ENCODE measurements around the gene DCTN3.
"Not testable (repeated sequence)": the region's sequence is repeated elsewhere in the genome, so short reads cannot be mapped to it uniquely, and the experiment has no call there.

DCTN3 gene

GRCh38 chr9:34646211-34647083 lies 26.2 kb upstream of the DCTN3 start, which contains the start of gene GALT:
Gene GALT (plus strand): TSS chr9:34646675. CDS start chr9:34646705, 30 bp downstream.
- DNase-seq: peak; percentile 98

- DNase-seq: no peak
Measured at GRCh38 chr9:34644766-34645314, 24.5 kb upstream of the DCTN3 start.

GRCh38 chr9:34642679-34643078 lies 22.4 kb upstream of the DCTN3 start:
- DNase-seq: no peak

GRCh38 chr9:34639322-34639721 lies 19.0 kb upstream of the DCTN3 start:
- not testable (repeated sequence) for DNase-seq

GRCh38 chr9:34638138-34638445 lies 17.8 kb upstream of the DCTN3 start:
- DNase-seq: no peak

- peak; percentile 96 for DNase-seq
Measured at GRCh38 chr9:34637356-34638137, 17.3 kb upstream of the DCTN3 start, which contains the start of gene SIGMAR1. Gene SIGMAR1 (minus strand): TSS chr9:34637787. CDS start chr9:34637697, 90 bp downstream.

GRCh38 chr9:34636791-34637355 lies 16.6 kb upstream of the DCTN3 start:
- DNase-seq: peak; percentile 51

GRCh38 chr9:34635556-34635955 lies 15.3 kb upstream of the DCTN3 start:
- no peak for DNase-seq

- no peak for DNase-seq
Measured at GRCh38 chr9:34634551-34635248, 14.4 kb upstream of the DCTN3 start.

- DNase-seq: peak; percentile 81
Measured at GRCh38 chr9:34633851-34634550, 13.7 kb upstream of the DCTN3 start.

GRCh38 chr9:34633166-34633565 lies 12.9 kb upstream of the DCTN3 start:
- DNase-seq: no peak

- DNase-seq: no peak
Measured at GRCh38 chr9:34630402-34631154, 10.3 kb upstream of the DCTN3 start.

- DNase-seq: no peak
Measured at GRCh38 chr9:34629491-34629808, 9.2 kb upstream of the DCTN3 start.

- peak; percentile 49 for DNase-seq
Measured at GRCh38 chr9:34628656-34629490, 8.6 kb upstream of the DCTN3 start, which contains the start of gene ARID3C. Gene ARID3C (minus strand): TSS chr9:34629066. CDS start chr9:34628014, 1,052 bp downstream.

GRCh38 chr9:34627716-34628655 lies 7.7 kb upstream of the DCTN3 start:
- no peak for DNase-seq

GRCh38 chr9:34625186-34625486 lies 4.8 kb upstream of the DCTN3 start:
- DNase-seq: no peak

- DNase-seq: no peak
Measured at GRCh38 chr9:34624475-34625185, 4.3 kb upstream of the DCTN3 start.

- no peak for DNase-seq
Measured at GRCh38 chr9:34623374-34624235, 3.3 kb upstream of the DCTN3 start.
